Raji (cell line): Measurements from ENCODE around the gene PIP5K1A.

Experiments used
- POLR2A ChIP-seq: IDR thresholded peaks from 2 replicates; pipeline ENCODE4 v1.6.1; 2011; ENCODE audit warnings: low read depth, low read length, control low read depth; ENCODE audit not compliant: insufficient read depth

Gene PIP5K1A

GRCh38 chr1:151176514-151177045 lies 21.8 kb upstream of the PIP5K1A start:
- TF ChIP-seq POLR2A: no peak

GRCh38 chr1:151184211-151184610 lies 14.1 kb upstream of the PIP5K1A start:
- TF ChIP-seq POLR2A: no peak

GRCh38 chr1:151187205-151187604 lies 11.1 kb upstream of the PIP5K1A start:
- TF ChIP-seq POLR2A: no peak

GRCh38 chr1:151189637-151190445 lies 8.5 kb upstream of the PIP5K1A start, which contains the start of gene VPS72:
VPS72 (minus strand) TSS chr1:151190197; CDS start chr1:151190121, 76 bp downstream.
- TF ChIP-seq POLR2A: peak; percentile 90

GRCh38 chr1:151192047-151192446 lies 6.3 kb upstream of the PIP5K1A start:
- TF ChIP-seq POLR2A: no peak

DNA sequence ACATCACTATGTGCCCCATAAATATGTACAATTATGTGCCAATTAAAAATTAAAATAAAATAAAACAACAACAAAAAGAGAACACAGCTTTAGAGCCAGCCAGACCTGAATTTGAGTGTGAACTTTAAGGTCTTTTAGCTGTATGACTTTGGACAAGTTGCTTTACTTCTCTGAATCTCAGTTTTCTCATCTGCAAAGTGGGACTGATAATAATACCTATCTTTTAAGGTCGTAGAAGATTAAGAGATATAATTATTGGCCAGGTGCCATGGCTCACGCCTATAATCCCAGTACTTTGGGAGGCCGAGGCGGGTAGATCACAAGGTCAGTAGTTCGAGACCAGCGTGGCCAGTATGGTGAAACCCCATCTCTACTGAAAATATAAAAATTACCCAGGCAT lies 5.0 kb upstream of the PIP5K1A start:
- no peak for TF ChIP-seq POLR2A

DNA sequence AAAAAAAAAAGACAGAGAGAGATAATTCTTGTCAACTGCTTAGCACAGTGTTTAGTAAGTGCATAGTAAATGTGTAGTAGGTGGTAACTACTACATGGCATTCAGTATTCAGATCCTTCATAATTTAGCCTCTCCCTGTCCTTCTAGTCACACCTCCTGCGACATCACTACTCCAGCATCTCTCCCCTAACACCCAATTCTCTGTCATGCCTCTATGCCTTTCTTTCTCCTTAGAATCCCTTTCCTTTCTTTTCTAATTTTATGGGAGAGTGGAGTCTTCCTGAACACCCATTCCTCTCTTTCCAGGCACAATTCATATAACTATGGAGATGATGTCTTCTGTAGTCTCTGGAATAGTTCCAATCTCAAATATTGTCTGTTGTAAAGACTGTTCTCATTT lies 4.5 kb upstream of the PIP5K1A start:
- TF ChIP-seq POLR2A: no peak

- TF ChIP-seq POLR2A: no peak
Measured at GRCh38 chr1:151196292-151196800, 2.0 kb upstream of the PIP5K1A start.

GRCh38 chr1:151197863-151198253 lies 494 bp upstream of the PIP5K1A start:
- TF ChIP-seq POLR2A: no peak

DNA sequence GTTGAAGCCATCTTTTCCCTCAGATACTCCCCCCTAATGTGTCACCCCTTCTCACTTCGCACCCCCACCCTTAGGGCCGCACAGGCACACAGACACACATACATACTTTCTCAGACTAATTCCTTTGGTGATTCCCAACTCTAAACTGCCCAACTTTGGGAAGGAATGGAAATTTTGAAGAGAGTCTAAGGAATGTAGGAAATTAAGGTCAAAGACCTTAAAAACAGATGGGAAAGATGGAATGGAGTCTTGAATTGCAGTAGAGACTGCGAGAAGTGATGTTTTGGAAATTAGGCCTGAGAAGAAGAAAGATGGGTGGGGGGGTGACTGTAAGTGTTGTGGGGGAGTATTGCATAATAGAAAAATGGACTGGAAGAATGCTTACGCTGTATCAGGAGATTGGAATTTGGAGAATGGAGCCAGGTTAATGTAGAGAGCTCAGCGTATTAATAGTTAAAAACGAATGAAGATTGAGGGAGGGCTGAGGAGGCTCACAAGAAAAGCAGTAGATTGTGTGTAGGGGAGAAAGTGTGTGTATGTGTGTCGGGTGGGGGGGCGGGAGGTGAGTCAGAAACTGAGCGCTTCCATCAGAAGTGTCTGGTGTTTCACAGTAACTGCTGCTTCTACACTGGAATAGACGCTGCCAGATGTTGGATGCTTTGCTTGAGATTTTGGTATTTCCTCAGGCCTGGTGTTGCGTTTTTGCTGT lies 1.7 kb downstream of the PIP5K1A start:
- no peak for TF ChIP-seq POLR2A

DNA sequence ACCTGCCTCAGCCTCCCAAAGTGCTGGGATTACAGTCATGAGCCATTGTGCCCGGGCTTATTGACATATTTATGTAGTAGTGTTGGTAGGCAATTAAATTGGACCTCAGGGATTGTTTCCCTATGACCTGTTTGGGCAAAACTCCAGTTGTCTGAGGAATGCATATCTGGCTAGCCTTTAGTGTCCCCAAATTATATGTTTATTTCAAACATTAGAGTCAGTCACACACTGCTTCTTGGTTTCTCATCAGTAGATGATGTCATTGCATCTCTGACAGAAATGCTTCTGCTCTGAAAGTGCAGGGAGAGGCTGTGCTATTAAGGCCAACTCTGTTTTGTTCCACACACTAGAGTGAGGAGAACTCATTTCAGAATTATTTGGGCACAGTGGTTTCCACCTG lies 12.5 kb downstream of the PIP5K1A start:
- no peak for TF ChIP-seq POLR2A

DNA sequence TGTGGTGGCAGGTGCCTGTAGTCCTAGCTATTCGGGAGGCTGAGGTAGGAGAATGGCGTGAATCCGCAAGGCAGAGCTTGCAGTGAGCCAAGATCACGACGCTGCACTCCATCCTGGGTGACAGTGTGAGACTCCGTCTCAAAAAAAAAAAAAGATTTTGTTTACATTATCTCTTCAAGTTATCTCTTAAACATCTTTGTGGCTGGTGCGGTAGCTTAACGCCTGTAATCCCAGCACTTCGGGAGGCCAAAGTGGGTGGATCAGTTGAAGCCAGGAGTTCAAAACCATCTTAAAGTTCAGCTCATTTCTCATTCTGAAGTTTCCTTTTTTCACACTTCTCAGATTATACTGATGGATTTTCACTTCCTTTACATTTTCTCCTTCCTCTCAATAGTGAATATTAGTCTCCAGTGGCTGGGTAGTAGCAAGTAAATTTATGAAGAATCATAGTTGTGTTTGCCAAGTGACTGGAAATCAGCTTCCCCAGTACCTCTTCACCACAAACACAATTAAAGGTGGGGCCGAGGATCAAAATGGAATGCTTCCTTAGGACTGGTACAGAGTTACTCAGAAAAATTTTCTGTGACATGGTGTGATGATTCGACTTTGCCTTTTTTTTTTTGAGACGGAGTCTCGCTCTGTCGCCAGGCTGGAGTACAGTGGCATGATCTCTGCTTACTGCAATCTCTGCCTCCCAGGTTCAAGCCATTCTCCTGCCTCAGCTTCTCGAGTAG lies 13.8 kb downstream of the PIP5K1A start:
- no peak for TF ChIP-seq POLR2A

GRCh38 chr1:151213560-151213959 lies 15.2 kb downstream of the PIP5K1A start:
- no peak for TF ChIP-seq POLR2A

DNA sequence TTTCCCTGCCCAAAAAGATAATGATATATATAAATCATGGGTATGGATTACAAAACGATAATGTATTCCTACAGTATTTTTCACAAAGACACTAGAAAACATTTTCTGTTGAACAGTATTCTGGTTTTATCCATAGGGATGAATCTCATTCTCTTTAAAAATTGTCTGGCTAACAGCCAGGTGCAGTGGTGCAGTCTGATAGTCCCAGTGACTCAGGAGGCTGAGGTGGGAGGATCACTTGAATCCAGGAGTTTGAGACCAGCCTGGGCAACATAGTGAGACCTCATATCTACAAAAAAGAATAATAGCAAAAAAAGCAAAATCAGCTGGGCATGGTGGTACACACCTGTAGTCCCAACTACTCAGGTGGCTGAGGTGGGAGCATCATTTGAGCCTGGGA lies 23.3 kb downstream of the PIP5K1A start:
- no peak for TF ChIP-seq POLR2A

DNA sequence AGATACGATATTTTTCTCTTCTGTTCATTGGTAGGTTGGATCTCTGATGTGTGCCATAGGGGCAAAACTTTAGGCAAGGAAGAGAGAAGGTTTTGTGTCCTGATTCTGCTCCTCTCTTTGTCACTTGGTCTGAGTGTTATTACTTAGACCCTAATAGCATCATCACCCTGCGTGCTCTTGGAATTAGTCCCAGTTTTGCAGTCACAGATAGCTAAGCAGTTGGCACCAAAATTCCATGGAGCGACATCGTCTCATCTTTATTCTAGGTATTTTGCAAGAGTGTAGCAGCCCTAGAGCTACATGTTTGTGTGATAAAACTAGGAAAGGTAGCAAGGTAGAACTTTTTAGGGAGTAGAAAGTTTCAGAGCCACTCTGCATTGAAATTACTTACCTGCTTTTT lies 23.8 kb downstream of the PIP5K1A start:
- TF ChIP-seq POLR2A: no peak
